HCT116 (cell line): ENCODE measurements around the gene IL1B.

Source experiments
- CEBPB ChIP-seq: IDR thresholded peaks from 2 replicates; pipeline ENCODE4 v1.6.1; 2012; ENCODE audit warnings: low read depth
- EZH2 ChIP-seq: fragments of 200-600 bp; sonication (generic); IDR thresholded peaks from 2 replicates; pipeline ENCODE4 v1.6.1; 2017; ENCODE audit warnings: antibody characterized with exemption, mixed run types
- EZH2phosphoT487 ChIP-seq: fragments of 200-600 bp; IDR thresholded peaks from 2 replicates; pipeline ENCODE4 v1.6.1; 2018; ENCODE audit warnings: antibody characterized with exemption, borderline replicate concordance
- FOSL1 ChIP-seq: IDR thresholded peaks from 2 replicates; pipeline ENCODE4 v1.6.1; 2012; ENCODE audit warnings: low read depth
- POLR2A ChIP-seq: IDR thresholded peaks from 2 replicates; pipeline ENCODE4 v1.7.0; 2011; ENCODE audit warnings: borderline replicate concordance; ENCODE audit not compliant: insufficient read depth, insufficient read length; ENCODE audit errors: extremely low read depth
- POLR2AphosphoS5 ChIP-seq: IDR thresholded peaks from 2 replicates; pipeline ENCODE4 v1.6.1; 2011; ENCODE audit warnings: mild to moderate bottlenecking, low read depth, low read length, moderate library complexity
- RAD21 ChIP-seq: IDR thresholded peaks from 2 replicates; pipeline ENCODE4 v1.6.1; 2012; ENCODE audit warnings: low read depth, mild to moderate bottlenecking
- SIN3A ChIP-seq: IDR thresholded peaks from 2 replicates; pipeline ENCODE4 v1.6.1; 2012; ENCODE audit warnings: low read depth
- SRF ChIP-seq: IDR thresholded peaks from 2 replicates; pipeline ENCODE4 v1.6.1; 2012; ENCODE audit warnings: low read depth
- TF ChIP-seq, protein P1 (sequence below), 3 experiments: fragments of 200-600 bp in 1 of 3; sonication (generic) in 1 of 3; IDR thresholded peaks in 2 of 3; conservative IDR thresholded peaks in 1 of 3; 2 replicates each; pipeline ENCODE4 v1.5.1; 2012 to 2017; ENCODE audit warnings: low read depth in 2 of 3, low read length in 2 of 3, antibody characterized with exemption in 1 of 3, borderline replicate concordance in 1 of 3, control low read depth in 1 of 3, mild to moderate bottlenecking in 1 of 3, mixed read lengths in 1 of 3, mixed run types in 1 of 3, moderate library complexity in 1 of 3; ENCODE audit not compliant: insufficient read depth in 1 of 3
- TF ChIP-seq, protein P2 (sequence below): IDR thresholded peaks from 2 replicates; pipeline ENCODE4 v1.6.1; 2012; ENCODE audit warnings: low read depth

DNA sequence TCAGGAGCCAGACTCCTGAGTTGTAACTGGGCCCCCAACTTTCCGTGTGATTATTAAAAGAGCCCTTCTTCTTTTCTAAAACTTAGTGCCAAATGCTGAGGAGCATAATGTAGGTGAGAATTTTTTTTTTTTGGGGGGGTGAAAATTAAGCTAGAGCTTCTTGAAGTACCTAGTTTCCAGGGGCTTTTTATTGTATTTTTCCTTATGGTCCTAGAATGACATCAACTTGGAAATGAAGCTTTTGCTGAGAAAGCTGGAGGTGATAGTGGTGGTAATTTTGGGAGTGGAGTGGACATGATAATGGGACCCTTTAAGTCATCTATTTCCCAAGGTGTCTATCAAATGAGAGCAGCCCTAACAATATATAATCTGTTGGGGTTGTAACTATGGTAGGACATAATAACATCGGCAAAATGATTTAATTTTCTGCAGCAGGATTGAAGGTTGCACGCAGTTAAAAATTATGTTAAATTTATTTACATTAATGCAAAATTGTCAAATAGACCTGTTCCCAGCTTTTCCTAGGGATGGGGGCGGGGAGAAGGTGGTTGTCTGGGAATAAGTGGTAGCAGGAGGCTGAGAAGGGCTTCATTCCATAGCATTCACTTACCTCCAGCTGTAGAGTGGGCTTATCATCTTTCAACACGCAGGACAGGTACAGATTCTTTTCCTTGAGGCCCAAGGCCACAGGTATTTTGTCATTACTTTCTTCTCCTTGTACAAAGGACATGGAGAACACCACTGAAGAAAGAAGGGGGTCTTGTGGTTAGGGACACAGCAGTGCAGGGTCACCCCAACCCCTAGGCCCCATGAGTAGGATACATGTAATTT, 5.7 kb downstream of the IL1B start:
- no peak for TF ChIP-seq POLR2AphosphoS5
- TF ChIP-seq, protein P1, sequence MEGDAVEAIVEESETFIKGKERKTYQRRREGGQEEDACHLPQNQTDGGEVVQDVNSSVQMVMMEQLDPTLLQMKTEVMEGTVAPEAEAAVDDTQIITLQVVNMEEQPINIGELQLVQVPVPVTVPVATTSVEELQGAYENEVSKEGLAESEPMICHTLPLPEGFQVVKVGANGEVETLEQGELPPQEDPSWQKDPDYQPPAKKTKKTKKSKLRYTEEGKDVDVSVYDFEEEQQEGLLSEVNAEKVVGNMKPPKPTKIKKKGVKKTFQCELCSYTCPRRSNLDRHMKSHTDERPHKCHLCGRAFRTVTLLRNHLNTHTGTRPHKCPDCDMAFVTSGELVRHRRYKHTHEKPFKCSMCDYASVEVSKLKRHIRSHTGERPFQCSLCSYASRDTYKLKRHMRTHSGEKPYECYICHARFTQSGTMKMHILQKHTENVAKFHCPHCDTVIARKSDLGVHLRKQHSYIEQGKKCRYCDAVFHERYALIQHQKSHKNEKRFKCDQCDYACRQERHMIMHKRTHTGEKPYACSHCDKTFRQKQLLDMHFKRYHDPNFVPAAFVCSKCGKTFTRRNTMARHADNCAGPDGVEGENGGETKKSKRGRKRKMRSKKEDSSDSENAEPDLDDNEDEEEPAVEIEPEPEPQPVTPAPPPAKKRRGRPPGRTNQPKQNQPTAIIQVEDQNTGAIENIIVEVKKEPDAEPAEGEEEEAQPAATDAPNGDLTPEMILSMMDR (IDR thresholded peaks at IDR 0.05 in 2 of 3, conservative IDR thresholded peaks at IDR 0.05 in 1 of 3; ENCODE audit: borderline replicate concordance in 1 of 3, insufficient read depth in 1 of 3, low read depth in 2 of 3, low read length in 2 of 3), result no peak
- TF ChIP-seq, protein P2, sequence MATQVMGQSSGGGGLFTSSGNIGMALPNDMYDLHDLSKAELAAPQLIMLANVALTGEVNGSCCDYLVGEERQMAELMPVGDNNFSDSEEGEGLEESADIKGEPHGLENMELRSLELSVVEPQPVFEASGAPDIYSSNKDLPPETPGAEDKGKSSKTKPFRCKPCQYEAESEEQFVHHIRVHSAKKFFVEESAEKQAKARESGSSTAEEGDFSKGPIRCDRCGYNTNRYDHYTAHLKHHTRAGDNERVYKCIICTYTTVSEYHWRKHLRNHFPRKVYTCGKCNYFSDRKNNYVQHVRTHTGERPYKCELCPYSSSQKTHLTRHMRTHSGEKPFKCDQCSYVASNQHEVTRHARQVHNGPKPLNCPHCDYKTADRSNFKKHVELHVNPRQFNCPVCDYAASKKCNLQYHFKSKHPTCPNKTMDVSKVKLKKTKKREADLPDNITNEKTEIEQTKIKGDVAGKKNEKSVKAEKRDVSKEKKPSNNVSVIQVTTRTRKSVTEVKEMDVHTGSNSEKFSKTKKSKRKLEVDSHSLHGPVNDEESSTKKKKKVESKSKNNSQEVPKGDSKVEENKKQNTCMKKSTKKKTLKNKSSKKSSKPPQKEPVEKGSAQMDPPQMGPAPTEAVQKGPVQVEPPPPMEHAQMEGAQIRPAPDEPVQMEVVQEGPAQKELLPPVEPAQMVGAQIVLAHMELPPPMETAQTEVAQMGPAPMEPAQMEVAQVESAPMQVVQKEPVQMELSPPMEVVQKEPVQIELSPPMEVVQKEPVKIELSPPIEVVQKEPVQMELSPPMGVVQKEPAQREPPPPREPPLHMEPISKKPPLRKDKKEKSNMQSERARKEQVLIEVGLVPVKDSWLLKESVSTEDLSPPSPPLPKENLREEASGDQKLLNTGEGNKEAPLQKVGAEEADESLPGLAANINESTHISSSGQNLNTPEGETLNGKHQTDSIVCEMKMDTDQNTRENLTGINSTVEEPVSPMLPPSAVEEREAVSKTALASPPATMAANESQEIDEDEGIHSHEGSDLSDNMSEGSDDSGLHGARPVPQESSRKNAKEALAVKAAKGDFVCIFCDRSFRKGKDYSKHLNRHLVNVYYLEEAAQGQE, result no peak
- no peak for TF ChIP-seq CEBPB
- TF ChIP-seq POLR2A, result no peak
- TF ChIP-seq RAD21, result no peak
- no peak for TF ChIP-seq SRF
- TF ChIP-seq SIN3A, result no peak
- TF ChIP-seq EZH2, result no peak
- no peak for TF ChIP-seq FOSL1
- no peak for TF ChIP-seq EZH2phosphoT487
